Measurements from ENCODE around the gene MDFI.

Gene MDFI

GRCh38 chr6:41691426-41692079, 53.3 kb downstream of the MDFI start:
- ChIA-PET CTCF (no interaction called here), POLR2A (ENCODE audit: low non-redundant PET) (no interaction called here)
- H3K27ac ChIP-seq = 0 out of 2 replicates have a peak overlapping the region, but pooled peaks have one; percentile 77
- DNase-seq (ENCODE audit: low spot score) = no peak
- no peak for TF ChIP-seq CTCF (conservative IDR thresholded peaks at IDR 0.05; ENCODE audit: low read depth)

GRCh38 chr6:41692080-41692675, 53.9 kb downstream of the MDFI start:
- H3K27ac ChIP-seq = no peak overlapping the region
- DNase-seq (ENCODE audit: low spot score) = no peak
- CTCF ChIA-PET = no interaction called here
- POLR2A ChIA-PET (ENCODE audit: low non-redundant PET) = no interaction called here
- TF ChIP-seq CTCF (conservative IDR thresholded peaks at IDR 0.05; ENCODE audit: low read depth) = no peak

GRCh38 chr6:41692730-41693129, 54.5 kb downstream of the MDFI start:
- TF ChIP-seq CTCF (conservative IDR thresholded peaks at IDR 0.05; ENCODE audit: low read depth) = no peak
- peak overlapping the region; percentile 55 for H3K27ac ChIP-seq
- POLR2A ChIA-PET (ENCODE audit: low non-redundant PET) = no interaction called here
- CTCF ChIA-PET = interaction anchor here (1.1 kb wide), 1 partner anchor 42 kb away, joined by 3 read pairs; no protein-coding TSS in a partner anchor
- no peak for DNase-seq (ENCODE audit: low spot score)

- ChIA-PET POLR2A (ENCODE audit: low non-redundant PET) (no interaction called here), CTCF (interaction anchor here (1.0 to 1.4 kb wide), 3 partner anchors 12 to 41 kb away, joined by 3 read pairs; no protein-coding TSS in a partner anchor)
- peak overlapping the region; percentile 55 for H3K27ac ChIP-seq
- DNase-seq (ENCODE audit: low spot score) = no peak
- no peak for TF ChIP-seq CTCF (conservative IDR thresholded peaks at IDR 0.05; ENCODE audit: low read depth)
Measured at GRCh38 chr6:41693281-41694240, 55.3 kb downstream of the MDFI start.

GRCh38 chr6:41694815-41695526, 56.7 kb downstream of the MDFI start:
- peak overlapping the region; percentile 55 for H3K27ac ChIP-seq
- ChIA-PET POLR2A (ENCODE audit: low non-redundant PET) (no interaction called here), CTCF (interaction anchor here (0.5 to 1.4 kb wide), 4 partner anchors 12 to 667 kb away, joined by 3 to 5 read pairs (median 3); no protein-coding TSS in a partner anchor)
- no peak for TF ChIP-seq CTCF (conservative IDR thresholded peaks at IDR 0.05; ENCODE audit: low read depth)
- no peak for DNase-seq (ENCODE audit: low spot score)

Measured in RWPE1 (cell line).